Loucy (cell line): ENCODE measurements around the gene NMD3.

Experiments
- H2AFZ ChIP-seq: fragments of 200-600 bp; sonication (generic); 2 replicates; pipeline ENCODE4 v1.6.0; 2016; ENCODE audit warnings: antibody characterized with exemption, mild to moderate bottlenecking, low read length, moderate library complexity
- H3F3A ChIP-seq: fragments of 200-600 bp; 2 replicates; pipeline ENCODE4 v1.6.0; 2016; ENCODE audit warnings: antibody characterized with exemption, low read depth, mild to moderate bottlenecking
- H3K27me3 ChIP-seq: fragments of 200-600 bp; sonication (generic); 2 replicates; pipeline ENCODE4 v1.6.1; 2014; ENCODE audit warnings: low read length, mild to moderate bottlenecking; ENCODE audit not compliant: insufficient read depth, poor library complexity, severe bottlenecking
- H3K36me3 ChIP-seq: fragments of 200-600 bp; sonication (generic); 2 replicates; pipeline ENCODE4 v1.6.1; 2016; ENCODE audit warnings: low read length; ENCODE audit not compliant: insufficient read depth
- H3K4me1 ChIP-seq: fragments of 200-600 bp; sonication (generic); 2 replicates; pipeline ENCODE4 v1.5.1; 2014; ENCODE audit warnings: low read length, mild to moderate bottlenecking; ENCODE audit not compliant: insufficient read depth, poor library complexity, severe bottlenecking
- H3K4me2 ChIP-seq: fragments of 200-600 bp; sonication (generic); 2 replicates; pipeline ENCODE4 v1.6.0; 2014; ENCODE audit warnings: antibody characterized with exemption, low read length, low read depth, mild to moderate bottlenecking; ENCODE audit not compliant: poor library complexity, severe bottlenecking
- H3K4me3 ChIP-seq: fragments of 200-600 bp; sonication (generic); 2 replicates; pipeline ENCODE4 v1.5.1; 2014; ENCODE audit warnings: low read length, mild to moderate bottlenecking, mixed read lengths; ENCODE audit not compliant: poor library complexity, severe bottlenecking
- H3K79me2 ChIP-seq: fragments of 200-600 bp; sonication (generic); 2 replicates; pipeline ENCODE4 v1.6.1; 2014; ENCODE audit warnings: low read length; ENCODE audit not compliant: insufficient read depth
- H3K9ac ChIP-seq: fragments of 200-600 bp; sonication (generic); 2 replicates; pipeline ENCODE4 v1.6.0; 2014; ENCODE audit warnings: mild to moderate bottlenecking, low read depth, low read length, moderate library complexity; ENCODE audit not compliant: poor library complexity, severe bottlenecking
- H3K9me2 ChIP-seq: fragments of 200-600 bp; sonication (generic); replicated peaks from 2 replicates; pipeline ENCODE4 v1.6.1; 2016; ENCODE audit warnings: low read depth, low read length, mixed read lengths
- H3K9me3 ChIP-seq: fragments of 200-600 bp; sonication (generic); 2 replicates; pipeline ENCODE4 v1.6.1; 2014; ENCODE audit warnings: mild to moderate bottlenecking, antibody characterized with exemption, low read length, low read depth; ENCODE audit not compliant: insufficient read depth
- H4K20me1 ChIP-seq: fragments of 200-600 bp; sonication (generic); 2 replicates; pipeline ENCODE4 v1.6.0; 2014; ENCODE audit warnings: antibody characterized with exemption, low read length, mild to moderate bottlenecking; ENCODE audit not compliant: insufficient read depth, poor library complexity, severe bottlenecking
- CTCF ChIP-seq: fragments of 200-600 bp; sonication (generic); conservative IDR thresholded peaks from 2 replicates; pipeline ENCODE4 v1.5.1; 2014; ENCODE audit warnings: mild to moderate bottlenecking, antibody characterized with exemption, low read length
- EZH2phosphoT487 ChIP-seq: fragments of 200-600 bp; IDR thresholded peaks from 2 replicates; pipeline ENCODE4 v1.6.1; 2018; ENCODE audit warnings: antibody characterized with exemption, mild to moderate bottlenecking, moderate library complexity, borderline replicate concordance

NMD3 gene

GRCh38 chr3:161197855-161198850 lies 23.0 kb upstream of the NMD3 start:
- no peak overlapping the region for H3K4me3 ChIP-seq
- H2AFZ ChIP-seq: 0 out of 2 replicates have a peak overlapping the region, but pooled peaks have one; percentile 7
- no peaks in the 10 kb centered on the region for H3K4me1 ChIP-seq
- H3K79me2 ChIP-seq: no peaks in the 10 kb centered on the region
- H3K4me2 ChIP-seq: no peak overlapping the region
- no peaks in the 10 kb centered on the region for H3K27me3 ChIP-seq
- no peaks in the 10 kb centered on the region for H3K9me2 ChIP-seq
- no peak overlapping the region for H3K9ac ChIP-seq
- no peaks in the 10 kb centered on the region for H3F3A ChIP-seq
- TF ChIP-seq CTCF (no peak), EZH2phosphoT487 (no peak)
- H3K36me3 ChIP-seq: no peaks in the 10 kb centered on the region
- no peaks in the 10 kb centered on the region for H4K20me1 ChIP-seq
- peaks cover 4% of the 10 kb centered on the region; the same call in 1 of the 2 replicates for H3K9me3 ChIP-seq

- H3F3A ChIP-seq: no peaks in the 10 kb centered on the region
- no peak overlapping the region for H3K9ac ChIP-seq
- H3K9me3 ChIP-seq: peaks cover 4% of the 10 kb centered on the region; the same call in 1 of the 2 replicates
- no peak overlapping the region for H3K4me3 ChIP-seq
- no peaks in the 10 kb centered on the region for H3K36me3 ChIP-seq
- H3K4me2 ChIP-seq: no peak overlapping the region
- no peaks in the 10 kb centered on the region for H4K20me1 ChIP-seq
- TF ChIP-seq CTCF: no peak
- no peak for TF ChIP-seq EZH2phosphoT487
- no peaks in the 10 kb centered on the region for H3K4me1 ChIP-seq
- no peak overlapping the region for H2AFZ ChIP-seq
- H3K79me2 ChIP-seq: no peaks in the 10 kb centered on the region
- no peaks in the 10 kb centered on the region for H3K9me2 ChIP-seq
- H3K27me3 ChIP-seq: no peaks in the 10 kb centered on the region
Measured at GRCh38 chr3:161199926-161200325, 21.2 kb upstream of the NMD3 start.

GRCh38 chr3:161203485-161204098 lies 17.5 kb upstream of the NMD3 start:
- H3K9me3 ChIP-seq: no peaks in the 10 kb centered on the region
- no peaks in the 10 kb centered on the region for H3K79me2 ChIP-seq
- no peak overlapping the region for H3K4me2 ChIP-seq
- H3K9ac ChIP-seq: no peak overlapping the region
- no peak overlapping the region for H3K4me3 ChIP-seq
- no peaks in the 10 kb centered on the region for H3K36me3 ChIP-seq
- H2AFZ ChIP-seq: no peak overlapping the region
- H3K9me2 ChIP-seq: no peaks in the 10 kb centered on the region
- no peaks in the 10 kb centered on the region for H3F3A ChIP-seq
- no peaks in the 10 kb centered on the region for H3K4me1 ChIP-seq
- no peaks in the 10 kb centered on the region for H3K27me3 ChIP-seq
- no peaks in the 10 kb centered on the region for H4K20me1 ChIP-seq
- TF ChIP-seq EZH2phosphoT487 (no peak), CTCF (no peak)
